Natural killer cell (primary cell): ENCODE measurements around the gene RITA1. TPM values are rescaled to one million over a fixed set of nuclear protein-coding genes. Genes with fewer than 3 reads are reported as not detected.

Experiments
- ATAC-seq, 3 donors: fragments of 150-1000 bp in 2 of 3; fragments of 200-7000 bp in 1 of 3; cut with Tn5 transposase; 1 replicate in 1 of 3; 2 replicates in 2 of 3; pipeline ENCODE4 v1.10.0; 2021; ENCODE audit warnings: mild to moderate bottlenecking in 2 of 3, moderate library complexity in 2 of 3
- DNase-seq, 2 donors: peaks; one replicate each; pipeline versions ENCODE4 v3.0.0 to v3.0.0-alpha.2; 2013 to 2021; ENCODE audit warnings: mixed read lengths in 1 of 2
- H3K27ac ChIP-seq: one replicate; pipeline ENCODE4 v1.5.1; 2013; ENCODE audit warnings: mild to moderate bottlenecking, low read length
- H3K27me3 ChIP-seq: one replicate; pipeline ENCODE4 v1.6.1; 2013; ENCODE audit warnings: low read length; ENCODE audit not compliant: control insufficient read depth, insufficient read depth
- H3K36me3 ChIP-seq: one replicate; pipeline ENCODE4 v1.6.1; 2013; ENCODE audit warnings: low read length; ENCODE audit not compliant: control insufficient read depth, insufficient read depth
- H3K4me1 ChIP-seq: one replicate; pipeline ENCODE4 v1.6.1; 2013; ENCODE audit warnings: low read length; ENCODE audit not compliant: control insufficient read depth, insufficient read depth
- H3K4me3 ChIP-seq: one replicate; pipeline ENCODE4 v1.5.1; 2013; ENCODE audit warnings: low read length
- H3K9me3 ChIP-seq: one replicate; pipeline ENCODE4 v1.6.1; 2013; ENCODE audit warnings: low read length; ENCODE audit not compliant: control insufficient read depth, insufficient read depth
- H3K27ac Mint-ChIP-seq, 2 donors: one replicate each; pipeline ENCODE4 v1.8.0; 2022; ENCODE audit warnings: mild to moderate bottlenecking in 2 of 2, mixed read lengths in 2 of 2, moderate library complexity in 1 of 2
- H3K27me3 Mint-ChIP-seq, 2 donors: one replicate each; pipeline ENCODE4 v1.8.0; 2022; ENCODE audit warnings: low read depth in 2 of 2, mixed read lengths in 2 of 2
- H3K36me3 Mint-ChIP-seq: one replicate; pipeline ENCODE4 v1.8.0; 2022; ENCODE audit warnings: mixed read lengths
- H3K4me1 Mint-ChIP-seq, 2 donors: one replicate each; pipeline ENCODE4 v1.8.0; 2022; ENCODE audit warnings: mixed read lengths in 2 of 2
- H3K4me3 Mint-ChIP-seq: one replicate; pipeline ENCODE4 v1.8.0; 2022; ENCODE audit warnings: mild to moderate bottlenecking, moderate library complexity, mixed read lengths
- H3K9me3 Mint-ChIP-seq, 2 donors: one replicate each; pipeline ENCODE4 v1.8.0; 2022; ENCODE audit warnings: mixed read lengths in 2 of 2
- CTCF ChIP-seq: fragments of 200-600 bp; IDR thresholded peaks from one replicate; pipeline ENCODE4 v1.8.0; 2022; ENCODE audit warnings: antibody characterized with exemption
- WGBS: methylation state at CpG from one replicate; pipeline ENCODE4 v1.1.7; 2013; ENCODE audit warnings: missing lambda C conversion rate; ENCODE audit not compliant: insufficient coverage; 5-methylcytosine and 5-hydroxymethylcytosine counted together
- intact Hi-C: fragments of 100-400 bp; cut with micrococcal nuclease; formaldehyde crosslinking; loops from one replicate; pipeline ENCODE4 v1.14.2; 2022
- total RNA-seq, 4 donors: library from RNA; stranded (reverse); fragments of 120-200 nt in 1 of 4; gene quantifications; one replicate each; pipeline versions ENCODE4 v1.2.3 to v1.2.4, GENCODE V29; 2013 to 2022

The RITA1 gene
- total RNA-seq, 3 donors from 2014 or later (not counting 1 experiment from before 2014, with no cell fraction given), result 7.7 to 13.8 (median 12.0) TPM

DNA sequence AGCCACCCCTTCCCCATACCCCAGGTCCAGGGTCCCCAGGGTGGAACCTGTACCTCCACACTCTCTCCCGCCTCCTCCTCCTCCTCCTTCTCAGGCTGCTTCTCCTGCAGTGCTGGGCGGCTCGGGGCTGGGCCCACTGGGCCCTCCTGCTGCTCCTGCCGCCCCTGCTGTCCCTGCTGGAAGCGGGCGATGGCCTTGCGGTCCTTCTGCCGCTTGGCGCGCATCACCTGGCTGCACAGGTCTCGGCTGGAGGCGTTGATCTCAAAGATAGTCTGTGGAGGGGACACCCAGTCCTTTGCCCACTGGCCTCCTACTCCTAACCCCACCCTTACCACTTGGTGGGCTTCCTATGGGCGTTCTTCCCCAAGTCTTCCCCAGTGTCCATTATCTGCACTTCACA lies 21.5 kb upstream of the RITA1 start:
- H3K27me3 Mint-ChIP-seq, result no peaks in the 10 kb centered on the region
- no peaks in the 10 kb centered on the region for H3K9me3 Mint-ChIP-seq
- DNase-seq (no peak), ATAC-seq (no peak)
- H3K4me3 Mint-ChIP-seq, result no peak overlapping the region
- no peak for TF ChIP-seq CTCF
- Histone ChIP-seq H3K27me3 (no peaks in the 10 kb centered on the region), H3K9me3 (no peaks in the 10 kb centered on the region), H3K4me3 (no peak overlapping the region), H3K36me3 (peaks cover 84% of the 10 kb centered on the region), H3K4me1 (no peaks in the 10 kb centered on the region), H3K27ac (no peak overlapping the region)
- WGBS, result 95% methylated on average over 13 of the region's 13 CpGs
- intact Hi-C loops, result no loop called here
- H3K4me1 Mint-ChIP-seq, result no peaks in the 10 kb centered on the region
- H3K36me3 Mint-ChIP-seq, result no peaks in the 10 kb centered on the region
- no peak overlapping the region for H3K27ac Mint-ChIP-seq

GRCh38 chr12:113165521-113166450 lies 19.7 kb upstream of the RITA1 start:
- DNase-seq (no peak), ATAC-seq (no peak)
- Mint-ChIP-seq H3K36me3 (peaks cover 9% of the 10 kb centered on the region), H3K27me3 (no peaks in the 10 kb centered on the region), H3K27ac (no peak overlapping the region), H3K9me3 (no peaks in the 10 kb centered on the region), H3K4me1 (peaks cover 0 to under 1% of the 10 kb centered on the region in 2 donors), H3K4me3 (no peak overlapping the region)
- H3K4me3 ChIP-seq, result no peak overlapping the region
- no peaks in the 10 kb centered on the region for H3K27me3 ChIP-seq
- H3K4me1 ChIP-seq, result no peaks in the 10 kb centered on the region
- H3K27ac ChIP-seq, result no peak overlapping the region
- H3K36me3 ChIP-seq, result peaks cover 82% of the 10 kb centered on the region
- H3K9me3 ChIP-seq, result no peaks in the 10 kb centered on the region
- TF ChIP-seq CTCF, result no peak
- intact Hi-C loops, result no loop called here
- WGBS, result 98% methylated on average over 32 of the region's 32 CpGs

GRCh38 chr12:113167868-113168267 lies 17.7 kb upstream of the RITA1 start:
- no peak overlapping the region for H3K4me3 Mint-ChIP-seq
- H3K4me1 Mint-ChIP-seq, result peaks cover 0 to 4% of the 10 kb centered on the region in 2 donors
- TF ChIP-seq CTCF, result no peak
- Histone ChIP-seq H3K36me3 (peaks cover 86% of the 10 kb centered on the region), H3K4me1 (no peaks in the 10 kb centered on the region), H3K9me3 (no peaks in the 10 kb centered on the region), H3K4me3 (no peak overlapping the region), H3K27me3 (no peaks in the 10 kb centered on the region), H3K27ac (no peak overlapping the region)
- H3K36me3 Mint-ChIP-seq, result peaks cover 19% of the 10 kb centered on the region
- intact Hi-C loops, result no loop called here
- WGBS, result 96% methylated on average over 10 of the region's 10 CpGs
- H3K27me3 Mint-ChIP-seq, result no peaks in the 10 kb centered on the region
- H3K27ac Mint-ChIP-seq, result no peak overlapping the region
- H3K9me3 Mint-ChIP-seq, result no peaks in the 10 kb centered on the region
- ATAC-seq (no peak), DNase-seq (no peak)
